K562 (cell line): ENCODE results near the gene PCBP3. TPM values are rescaled to one million over a fixed set of nuclear protein-coding genes. Genes with fewer than 3 reads are reported as not detected.

Source experiments
- ATAC-seq: fragments of 200-7000 bp; cut with Tn5 transposase; 3 replicates; pipeline ENCODE4 v1.9.1; 2020; ENCODE audit warnings: moderate library complexity
- BruUV-seq: library from RNA; stranded (reverse); fragments of 400-500 nt; replicated peaks from 2 replicates; lab custom pipeline; 2021; lab: Mats Ljungman, UMichigan
- CTCF ChIA-PET: fragments of 300-600 bp; formaldehyde crosslinking; extraction: SDS; loops from one replicate; lab custom pipeline; 2021; ENCODE audit warnings: low intra/inter-chr PET ratio; lab: Yijun Ruan, JAX
- POLR2A ChIA-PET: fragments of 300-600, 350-650 bp; sonication (Branson Sonifier 250); formaldehyde crosslinking; extraction: SDS; loops from one replicate; lab custom pipeline; 2021; ENCODE audit warnings: antibody characterized with exemption, inconsistent platforms; lab: Yijun Ruan, JAX
- DNase-seq, 4 experiments: peaks; one replicate each; pipeline versions ENCODE4 v3.0.0 to v3.0.0-alpha.2; 2011 to 2018; ENCODE audit warnings: low spot score in 3 of 4, mixed read lengths in 3 of 4; ENCODE audit errors: extremely low read depth in 1 of 4
- FAIRE-seq: peaks from 2 replicates; lab custom pipeline; 2011; peaks lifted over from hg19 to GRCh38; lab: Jason Lieb, UNC
- H2AFZ ChIP-seq: 2 replicates; pipeline ENCODE4 v1.6.0; 2011; ENCODE audit warnings: low read depth, low read length, control low read depth, inconsistent platforms
- H3K27ac ChIP-seq: fragments of 200-600 bp; 3 replicates; pipeline ENCODE4 v1.8.0; 2011; ENCODE audit warnings: low read depth, mild to moderate bottlenecking, control low read depth, inconsistent platforms, low read length, moderate library complexity, mixed read lengths; ENCODE audit errors: extremely low read depth
- H3K27me3 ChIP-seq, 2 experiments: fragments of 300-600 bp in 1 of 2; 2 replicates in 1 of 2; 3 replicates in 1 of 2; pipeline versions ENCODE4 v1.6.0 to v1.8.0; 2011; ENCODE audit warnings: inconsistent platforms in 2 of 2, low read length in 2 of 2, mild to moderate bottlenecking in 1 of 2, mixed read lengths in 1 of 2, moderate library complexity in 1 of 2; ENCODE audit not compliant: control insufficient read depth in 2 of 2, insufficient read depth in 2 of 2
- H3K36me3 ChIP-seq: fragments of 300-600 bp; 3 replicates; pipeline ENCODE4 v1.8.0; 2011; ENCODE audit warnings: mild to moderate bottlenecking, low read length, inconsistent platforms; ENCODE audit not compliant: control insufficient read depth, insufficient read depth
- H3K4me1 ChIP-seq, 2 experiments: fragments of 200-600 bp in 1 of 2; replicated peaks in 1 of 2; 2 replicates in 1 of 2; 3 replicates in 1 of 2; pipeline versions ENCODE4 v1.5.1 to v1.8.0; 2011; ENCODE audit warnings: inconsistent platforms in 2 of 2, low read length in 2 of 2, mild to moderate bottlenecking in 1 of 2, mixed read lengths in 1 of 2, moderate library complexity in 1 of 2; ENCODE audit not compliant: control insufficient read depth in 2 of 2, insufficient read depth in 2 of 2
- H3K4me2 ChIP-seq: 2 replicates; pipeline ENCODE4 v1.6.1; 2011; ENCODE audit warnings: low read length, control low read depth, inconsistent platforms, mixed read lengths; ENCODE audit not compliant: insufficient read depth
- H3K4me3 ChIP-seq: fragments of 200-600 bp; sonication (generic), shearing (Covaris generic); 2 replicates; pipeline ENCODE4 v1.5.1; 2016; ENCODE audit warnings: control low read depth, inconsistent platforms
- H3K79me2 ChIP-seq: fragments of 200-600 bp; 3 replicates; pipeline ENCODE4 v1.8.0; 2011; ENCODE audit warnings: low read length, inconsistent platforms; ENCODE audit not compliant: control insufficient read depth, insufficient read depth
- H3K9ac ChIP-seq, 2 experiments: 2 replicates each; pipeline versions ENCODE4 v1.6.0 to v1.6.1; 2011; ENCODE audit warnings: low read depth in 2 of 2, low read length in 2 of 2, control low read depth in 1 of 2, inconsistent platforms in 1 of 2, mild to moderate bottlenecking in 1 of 2, mixed read lengths in 1 of 2; ENCODE audit not compliant: insufficient read depth in 1 of 2
- H3K9me1 ChIP-seq: one replicate; pipeline ENCODE4 v1.6.0; 2011; ENCODE audit warnings: inconsistent platforms, mild to moderate bottlenecking, low read length, moderate library complexity; ENCODE audit not compliant: control insufficient read depth, insufficient read depth
- H3K9me3 ChIP-seq: replicated peaks from 2 replicates; pipeline ENCODE4 v1.5.1; 2011; ENCODE audit warnings: low read depth, low read length, inconsistent platforms; ENCODE audit not compliant: control insufficient read depth, insufficient read depth
- H4K20me1 ChIP-seq: replicated peaks from 2 replicates; pipeline ENCODE4 v1.6.1; 2011; ENCODE audit warnings: low read length, inconsistent platforms, mixed read lengths; ENCODE audit not compliant: control insufficient read depth, insufficient read depth
- HIVEP1 ChIP-seq: fragments of 250-450 bp; sonication (Bioruptor Pico); IDR thresholded peaks from 2 replicates; pipeline ENCODE4 v1.4.0; 2020; ENCODE audit warnings: mild to moderate bottlenecking
- NEUROD1 ChIP-seq: fragments of 150-350 bp; IDR thresholded peaks from 2 replicates; pipeline ENCODE4 v1.6.1; 2014; ENCODE audit warnings: borderline replicate concordance, low read length, low read depth; ENCODE audit not compliant: partially characterized antibody
- PHB2 ChIP-seq: fragments of 450-650 bp; IDR thresholded peaks from 2 replicates; pipeline ENCODE4 v1.6.1; 2017; ENCODE audit warnings: low read depth
- TRIM24 ChIP-seq, 2 experiments: fragments of 450-650 bp; IDR thresholded peaks; 2 replicates each; pipeline ENCODE4 v1.6.1; 2016
- XRCC5 ChIP-seq: fragments of 200-400 bp; formaldehyde crosslinking; IDR thresholded peaks from 2 replicates; pipeline ENCODE4 v1.6.1; 2017; ENCODE audit warnings: low read depth, mild to moderate bottlenecking, low read length
- ZNF232 ChIP-seq: sonication (generic); formaldehyde crosslinking; IDR thresholded peaks from 2 replicates; pipeline ENCODE4 v1.8.0; 2022; ENCODE audit warnings: mild to moderate bottlenecking, missing genetic modification reagents
- WGBS: fragments of 100-300 bp; shearing (Covaris generic); methylation state at CpG from one replicate; pipeline ENCODE4 v1.1.6; 2016; ENCODE audit warnings: low coverage, mixed read lengths; ENCODE audit not compliant: insufficient coverage; ENCODE audit errors: missing lambda C conversion rate; 5-methylcytosine and 5-hydroxymethylcytosine counted together
- in situ Hi-C: fragments of 300-500 bp; cut with MboI; formaldehyde crosslinking; loops from 4 replicates; pipeline ENCODE4 v1.15.0; 2018; ENCODE audit warnings: inconsistent platforms, mixed read lengths
- intact Hi-C: fragments of 100-400 bp; cut with micrococcal nuclease; formaldehyde crosslinking; loops from 2 replicates; pipeline ENCODE4 v1.14.2; 2022
- polyA plus RNA-seq, 8 experiments: library from polyadenylated mRNA; depleted of rRNA in 4 of 8; stranded (reverse) in 5 of 8; unstranded in 3 of 8; fragments of >200 nt; fragmentation: Nextera tagmentation in 2 of 8; fragmentation: Illumina TruSeq in 1 of 8; extraction: Ambion mirVana in 2 of 8; extraction: Trizol in 1 of 8; gene quantifications; 2 replicates each; pipeline versions ENCODE4 v1.2.1 to v1.2.3, GENCODE V29; 2011 to 2014; ENCODE audit warnings: inconsistent platforms in 1 of 8, missing spikeins in 1 of 8
- total RNA-seq, 7 experiments: library from RNA; depleted of rRNA in 6 of 7; stranded (reverse); fragments of >200 nt in 6 of 7; fragmentation: Illumina TruSeq in 2 of 7; extraction: Trizol in 2 of 7; gene quantifications; 2 replicates each; pipeline versions ENCODE4 v1.2.1 to v1.2.3, GENCODE V29; 2011 to 2021; ENCODE audit warnings: low replicate concordance in 1 of 7

The PCBP3 gene
- total and polyA plus RNA-seq, 9 of the 15 experiments (the other 6 are each of a cell fraction or from before 2014, with no cell fraction given): 0.18 TPM; not detected in 8

GRCh38 chr21:45859041-45859761 is 215.7 kb downstream of the PCBP3 start (continued):
- TF ChIP-seq XRCC5 (no peak), HIVEP1 (no peak), NEUROD1 (no peak), TRIM24 (IDR thresholded peaks at IDR 0.05) (no peak)

DNA sequence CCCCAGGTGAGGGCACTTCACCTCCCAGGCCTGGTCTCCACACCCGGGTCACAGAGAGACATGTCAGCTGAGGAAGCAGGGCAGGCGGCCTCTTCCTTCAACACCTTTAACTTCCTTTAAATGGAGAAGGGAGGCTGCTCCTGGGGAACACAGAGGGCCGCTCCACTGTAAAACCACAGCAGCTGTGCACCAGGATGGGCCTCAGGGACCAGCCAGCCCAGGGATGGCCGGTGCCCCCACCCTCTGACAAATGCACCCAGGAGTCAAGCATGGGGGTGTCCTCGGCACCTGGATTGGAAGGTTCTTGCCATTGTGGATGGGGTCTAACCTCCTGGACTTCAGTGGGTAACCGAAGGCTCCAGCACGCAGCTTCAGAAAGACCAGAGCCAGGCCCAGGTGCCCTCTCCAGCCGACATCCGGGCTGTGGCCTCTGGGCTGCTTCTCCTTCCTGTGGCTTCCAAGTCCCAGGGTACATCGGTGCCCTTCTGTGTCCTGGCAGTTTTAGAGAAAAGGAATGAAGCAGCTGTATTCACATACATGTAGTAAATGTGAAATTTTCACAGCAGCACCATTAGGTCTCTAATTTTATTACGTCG is 216.3 kb downstream of the PCBP3 start:
- FAIRE-seq (no peak), ATAC-seq (no peak), DNase-seq (no peak)
- Histone ChIP-seq H3K79me2 (no peaks in the 10 kb centered on the region), H3K36me3 (no peaks in the 10 kb centered on the region), H3K9me3 (no peaks in the 10 kb centered on the region), H3K27ac (no peak overlapping the region), H3K4me2 (no peak overlapping the region), H3K27me3 (peaks cover 65 to 75% of the 10 kb centered on the region in 2 experiments), H3K4me3 (no peak overlapping the region), H3K9me1 (no peaks in the 10 kb centered on the region), H3K4me1 (no peaks in the 10 kb centered on the region)
- no TSS peak for BruUV-seq
- CTCF ChIA-PET: no interaction called here
- in situ Hi-C loops: no loop called here
- POLR2A ChIA-PET: no interaction called here
- 0 out of 2 replicates have a peak, but pooled peaks have one; percentile 30 for TF ChIP-seq ZNF232 (CRISPR knock-in tag)
- TF ChIP-seq PHB2: no peak
- TF ChIP-seq, all 486 proteins: peak for 1
- Histone ChIP-seq H2AFZ (no peak overlapping the region), H4K20me1 (peaks cover 4% of the 10 kb centered on the region), H3K9ac (no peak overlapping the region)
- 2% methylated on average over 12 of the region's 12 CpGs for WGBS
- intact Hi-C loops: no loop called here
